Activated CD4-positive, alpha-beta T cell treated with anti-CD3 and anti-CD28 coated beads, Interleukin-2, amount 50 U/mL, for 24 hours (primary cell): ENCODE results near the gene INSYN2B.

Experiments used
- DNase-seq, 2 donors: peaks; one replicate each; pipeline ENCODE4 v3.0.0-alpha.2; 2020; ENCODE audit warnings: low read depth in 1 of 2, low spot score in 1 of 2

Gene INSYN2B

DNA sequence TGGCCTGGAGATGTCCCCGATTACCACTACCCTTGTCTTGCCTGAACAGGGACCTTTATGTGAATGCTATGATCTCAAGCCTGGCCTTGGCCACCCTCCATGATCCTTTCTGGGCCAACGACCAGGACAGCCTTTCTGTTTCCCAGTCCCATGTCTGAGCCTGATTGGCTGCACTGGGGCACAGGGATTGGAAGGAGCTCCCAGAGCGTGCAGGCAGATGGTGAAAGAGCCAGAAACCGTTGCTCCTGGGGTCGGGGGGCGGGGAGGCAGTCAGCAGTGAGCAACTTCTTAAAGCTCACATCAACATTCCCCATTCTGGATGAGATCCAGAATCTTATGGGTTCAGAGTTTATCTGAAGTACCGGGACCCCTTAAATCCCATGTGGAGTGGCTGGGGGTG lies 84.4 kb downstream of the INSYN2B start:
- DNase-seq = no peak

DNA sequence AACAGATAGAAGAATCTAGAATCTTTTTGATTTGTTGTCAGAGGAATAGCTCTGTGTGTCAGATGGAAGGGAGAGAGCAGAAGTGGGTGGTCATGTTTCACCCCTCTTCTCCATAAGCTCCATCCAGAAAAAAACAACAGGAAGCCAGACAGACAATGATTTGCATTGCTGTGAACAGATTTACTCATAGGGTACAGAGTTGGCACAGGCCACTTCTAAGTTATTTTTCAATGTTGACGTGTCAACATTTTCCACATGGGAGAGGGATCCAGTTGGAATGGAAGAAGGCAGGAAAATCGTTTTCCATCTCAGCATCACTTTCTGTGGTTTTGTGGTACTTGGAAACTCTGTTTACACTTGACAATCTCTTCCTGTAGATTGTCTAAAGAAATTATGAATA lies 86.7 kb downstream of the INSYN2B start:
- DNase-seq = no peak

DNA sequence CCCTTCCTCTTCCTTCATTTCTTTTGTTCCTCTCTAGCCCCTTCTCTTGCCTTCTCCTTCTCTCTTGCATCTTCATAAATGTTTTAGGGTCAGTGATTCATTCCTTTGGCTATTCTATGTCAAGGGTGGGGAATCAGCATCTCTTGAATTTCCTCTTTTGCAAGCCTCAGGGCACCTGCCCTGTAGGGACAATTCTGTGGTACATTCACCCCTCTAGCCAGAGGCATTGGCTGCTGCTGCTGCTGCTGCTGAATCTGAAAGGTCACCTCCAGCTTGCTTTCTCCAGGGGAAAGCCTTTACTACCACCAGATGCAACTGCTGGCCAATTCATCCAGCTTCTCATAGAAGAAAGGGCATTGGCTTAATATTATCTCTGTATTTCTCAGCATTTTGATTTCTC lies 87.3 kb downstream of the INSYN2B start:
- DNase-seq = no peak

DNA sequence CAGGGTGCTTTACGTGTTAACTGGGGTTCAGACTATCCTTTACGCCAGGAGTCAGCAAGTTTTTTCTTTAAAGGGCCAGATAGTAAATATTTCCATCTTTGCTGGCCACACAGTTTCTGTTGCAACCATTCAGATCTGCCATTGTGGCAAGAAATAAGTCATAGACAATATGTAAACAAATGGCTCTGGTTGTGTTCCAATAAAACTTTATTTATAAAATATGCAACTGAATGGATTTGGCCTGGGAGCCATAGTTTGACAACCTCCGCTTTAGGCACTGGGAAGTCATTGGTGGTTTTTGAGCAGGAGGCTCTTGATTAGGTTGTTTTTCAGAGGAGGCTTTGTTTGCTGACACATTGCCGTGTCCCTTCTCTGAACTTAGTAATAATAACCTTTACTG lies 90.7 kb downstream of the INSYN2B start:
- DNase-seq = no peak

DNA sequence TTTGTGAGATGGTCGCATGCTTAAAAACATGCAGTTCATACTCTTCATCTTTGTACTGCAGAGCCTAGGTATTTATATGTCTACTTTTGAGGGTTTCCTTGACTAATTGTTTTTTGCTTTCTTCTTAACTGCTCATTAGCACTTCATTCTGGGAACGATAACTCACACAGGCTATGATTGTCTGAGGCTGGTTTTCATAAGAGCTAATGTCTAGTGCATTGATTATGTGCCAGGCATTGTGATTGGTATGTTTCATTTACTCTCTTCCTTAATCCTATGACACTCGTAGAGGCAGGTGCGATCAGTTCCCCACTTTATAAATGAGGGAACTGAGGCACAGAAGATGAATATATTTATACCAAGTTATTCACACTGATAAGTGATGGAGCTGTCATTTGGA lies 93.6 kb downstream of the INSYN2B start:
- DNase-seq = no peak

DNA sequence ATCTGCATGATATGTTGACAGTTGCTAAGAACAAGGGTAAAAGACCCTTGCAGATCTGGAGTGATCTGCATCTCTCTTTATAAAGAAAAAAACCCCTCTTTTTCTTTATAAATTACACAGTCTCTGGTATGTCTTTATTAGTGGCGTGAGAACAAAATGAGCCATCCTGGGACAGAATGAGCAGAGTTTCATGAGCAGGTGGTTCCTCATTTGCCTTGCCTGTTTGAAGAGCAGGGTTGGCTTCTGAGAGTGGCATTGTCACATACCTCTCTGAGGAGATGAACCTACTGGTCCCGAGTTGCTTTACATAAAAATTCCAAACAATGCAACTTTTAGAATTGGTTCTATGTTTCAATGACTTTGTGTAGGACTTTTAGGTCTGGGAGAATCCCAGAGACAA lies 94.3 kb downstream of the INSYN2B start:
- DNase-seq = no peak

DNA sequence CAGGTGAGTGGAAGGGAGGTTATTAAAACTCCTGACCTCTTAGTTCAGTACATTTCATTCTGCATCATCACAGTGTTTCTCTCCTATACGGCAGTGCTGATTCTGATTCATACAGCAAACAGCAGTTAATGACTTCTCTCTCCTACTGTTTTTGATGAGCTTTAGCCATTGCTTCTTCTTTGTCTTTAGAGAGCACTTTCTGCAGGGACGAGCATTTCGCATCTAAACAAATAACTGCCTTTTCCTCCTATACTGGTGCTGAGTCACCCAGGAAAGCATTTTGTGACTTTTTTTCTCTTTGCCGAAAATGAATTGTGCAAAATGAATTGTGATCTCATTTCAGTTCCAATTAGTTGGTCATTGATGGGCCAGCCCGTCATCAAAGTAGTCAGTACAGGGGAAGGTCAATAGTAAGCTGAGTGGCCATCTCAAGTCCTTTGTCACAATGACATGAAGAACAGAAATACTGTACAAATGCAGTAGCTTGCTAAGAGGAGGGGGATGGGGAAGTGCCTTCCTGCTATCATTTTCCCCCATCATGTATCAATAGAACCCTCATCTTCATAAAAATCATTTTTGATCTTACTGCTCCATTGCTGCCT lies 98.5 kb downstream of the INSYN2B start:
- no peak for DNase-seq

DNA sequence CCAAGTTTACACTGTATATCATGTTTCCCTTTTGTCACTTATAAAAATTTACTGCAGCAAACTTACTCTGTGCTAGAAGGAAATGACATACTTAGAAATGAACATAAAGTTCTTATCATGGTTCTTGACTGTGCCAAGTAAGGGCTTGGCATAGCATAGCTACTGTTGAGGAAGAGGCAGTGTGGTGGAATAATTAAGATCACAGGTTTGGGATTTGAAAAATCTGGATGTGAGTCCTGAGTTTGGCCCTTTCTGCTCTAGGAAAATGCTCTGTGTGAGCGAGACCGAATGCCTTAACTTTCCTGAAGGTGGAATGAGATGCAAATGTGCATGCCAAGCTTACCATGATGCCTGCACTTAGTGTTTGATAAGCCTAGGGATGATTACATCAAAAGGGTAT lies 99.5 kb downstream of the INSYN2B start:
- no peak for DNase-seq

DNA sequence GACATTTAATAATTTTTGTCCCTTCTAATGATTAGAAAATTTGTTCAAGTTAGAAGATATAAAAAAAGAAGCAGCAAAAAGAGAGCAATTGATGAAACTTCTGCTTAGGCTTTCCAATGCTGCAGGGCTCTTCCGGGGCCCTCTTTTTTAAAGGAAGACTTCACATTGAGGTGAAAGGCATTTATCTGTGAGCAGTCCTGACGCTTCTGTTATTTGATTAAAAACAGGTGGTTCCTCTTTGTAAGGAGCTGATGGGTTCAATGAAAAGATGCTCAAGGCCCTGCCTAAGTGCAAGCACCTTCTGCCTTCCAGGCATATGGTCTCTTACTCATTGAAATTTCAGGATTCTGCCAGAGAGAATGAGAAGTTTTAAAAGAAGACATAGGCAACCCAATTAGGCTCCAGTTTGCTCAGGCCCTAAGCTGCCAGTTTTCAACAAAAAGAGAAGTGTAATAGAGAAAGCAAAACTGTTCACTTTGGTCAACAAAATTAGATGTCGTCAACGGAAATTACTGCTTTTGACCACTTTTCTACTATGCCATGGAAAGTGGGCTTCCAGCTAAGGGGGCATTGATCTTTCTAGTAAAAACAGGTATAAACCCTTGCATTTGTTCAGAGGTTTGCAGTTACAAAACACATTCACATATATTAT lies 100.2 kb downstream of the INSYN2B start:
- DNase-seq = no peak

DNA sequence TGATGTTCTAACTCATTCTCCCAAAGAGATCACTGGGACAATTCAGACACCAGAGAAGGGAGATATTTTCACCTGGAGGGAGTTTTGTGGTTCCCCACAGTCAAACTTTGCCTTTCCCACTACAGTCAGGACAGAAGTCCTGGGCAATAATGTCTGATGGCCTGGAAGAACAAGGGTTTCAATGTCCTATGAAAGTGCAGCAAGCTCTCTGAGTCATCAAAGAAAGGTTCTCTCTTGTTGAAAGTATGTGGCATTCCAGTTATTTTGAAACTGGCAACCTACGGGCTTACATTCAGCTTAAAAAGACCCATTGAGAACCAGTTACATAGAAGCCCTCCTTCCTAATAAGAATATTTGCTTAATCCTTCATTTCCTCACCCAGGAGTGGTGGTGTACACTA lies 103.9 kb downstream of the INSYN2B start:
- no peak for DNase-seq

DNA sequence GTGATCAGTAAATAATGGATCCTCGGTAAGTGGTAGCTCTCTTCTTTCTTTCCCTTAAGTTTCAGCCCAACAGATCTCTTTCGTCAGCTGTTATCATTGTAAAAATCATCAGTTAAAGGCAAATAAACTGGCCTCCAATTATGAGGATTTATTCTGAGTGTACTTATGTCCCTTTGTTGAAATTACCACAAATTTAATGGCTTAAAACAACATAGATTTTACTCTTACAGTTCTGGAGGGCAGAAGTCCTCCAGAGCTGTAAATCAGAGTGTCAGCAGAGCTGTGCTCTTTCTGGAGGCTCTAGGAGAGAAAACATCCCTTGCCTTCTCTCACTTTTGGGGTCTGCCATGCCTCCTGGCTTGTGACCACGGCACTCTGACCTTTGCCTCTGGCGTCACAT lies 104.6 kb downstream of the INSYN2B start:
- no peak for DNase-seq

DNA sequence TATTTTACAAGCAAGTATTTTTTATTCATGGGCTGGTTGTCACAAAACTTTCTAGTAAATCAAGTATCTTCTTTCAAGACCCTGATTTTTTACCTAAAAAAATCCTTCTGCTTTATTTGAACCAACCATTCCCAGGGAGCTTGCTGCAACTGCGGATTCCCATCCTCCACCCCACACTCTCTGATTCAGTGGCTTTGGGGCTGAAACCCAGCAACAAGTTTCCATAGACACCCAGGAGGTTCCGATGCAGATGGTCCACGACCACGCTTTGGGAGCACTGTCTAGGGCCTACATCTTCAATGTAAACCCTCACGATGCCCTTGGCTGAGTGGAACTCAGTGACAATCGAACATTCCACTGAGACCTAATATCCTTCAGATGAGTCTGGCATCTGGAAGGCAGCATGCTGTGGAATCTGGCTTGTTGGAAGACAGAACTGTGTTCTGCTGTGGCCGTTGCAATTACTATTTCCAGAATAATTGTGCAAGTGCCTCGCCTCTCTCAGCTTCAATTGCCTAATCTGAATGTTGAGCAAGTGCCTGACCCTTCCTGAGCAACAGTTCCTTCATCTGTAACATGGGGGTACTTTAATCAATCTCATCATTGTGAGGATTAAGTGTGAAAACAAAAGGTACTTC lies 105.1 kb downstream of the INSYN2B start:
- no peak for DNase-seq

DNA sequence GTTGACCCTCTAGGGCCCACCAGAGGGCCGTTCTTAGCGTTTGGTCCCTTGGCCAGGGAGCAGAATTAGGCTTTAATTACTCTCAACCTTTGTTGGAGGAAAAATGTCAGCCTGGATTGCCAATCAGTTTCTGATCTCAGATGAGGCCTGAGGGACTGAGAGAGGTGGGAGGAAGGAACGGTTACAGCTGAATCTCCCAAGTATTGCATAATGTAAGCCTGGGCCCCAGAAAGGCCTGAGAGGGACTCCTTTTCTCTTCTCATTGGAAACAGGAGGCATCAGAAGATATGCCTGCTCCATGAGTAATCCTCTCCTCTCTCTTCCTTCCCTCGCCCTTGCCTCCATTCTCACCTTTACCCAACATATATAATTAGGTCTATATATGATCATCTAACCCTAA lies 105.7 kb downstream of the INSYN2B start:
- DNase-seq = no peak

DNA sequence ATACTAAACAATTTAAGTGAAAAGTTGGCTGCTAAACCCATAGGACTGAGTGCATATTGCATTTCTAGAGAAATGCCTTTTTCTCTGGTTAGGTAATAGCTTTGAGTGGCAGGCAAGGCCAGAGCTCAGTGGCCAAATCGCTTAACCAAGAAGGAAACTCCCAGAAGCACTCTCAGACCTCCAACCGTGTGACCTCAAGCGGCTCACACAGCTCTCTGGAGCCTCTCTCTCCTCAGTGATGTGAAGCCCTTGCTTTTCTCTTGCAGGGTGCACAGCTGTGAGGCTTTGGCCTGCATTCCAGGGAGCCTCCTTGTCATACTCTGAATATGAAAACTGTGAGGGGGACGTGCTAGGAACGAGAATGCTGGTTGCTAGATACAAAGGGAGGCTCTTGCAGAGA lies 106.7 kb downstream of the INSYN2B start:
- DNase-seq = no peak

DNA sequence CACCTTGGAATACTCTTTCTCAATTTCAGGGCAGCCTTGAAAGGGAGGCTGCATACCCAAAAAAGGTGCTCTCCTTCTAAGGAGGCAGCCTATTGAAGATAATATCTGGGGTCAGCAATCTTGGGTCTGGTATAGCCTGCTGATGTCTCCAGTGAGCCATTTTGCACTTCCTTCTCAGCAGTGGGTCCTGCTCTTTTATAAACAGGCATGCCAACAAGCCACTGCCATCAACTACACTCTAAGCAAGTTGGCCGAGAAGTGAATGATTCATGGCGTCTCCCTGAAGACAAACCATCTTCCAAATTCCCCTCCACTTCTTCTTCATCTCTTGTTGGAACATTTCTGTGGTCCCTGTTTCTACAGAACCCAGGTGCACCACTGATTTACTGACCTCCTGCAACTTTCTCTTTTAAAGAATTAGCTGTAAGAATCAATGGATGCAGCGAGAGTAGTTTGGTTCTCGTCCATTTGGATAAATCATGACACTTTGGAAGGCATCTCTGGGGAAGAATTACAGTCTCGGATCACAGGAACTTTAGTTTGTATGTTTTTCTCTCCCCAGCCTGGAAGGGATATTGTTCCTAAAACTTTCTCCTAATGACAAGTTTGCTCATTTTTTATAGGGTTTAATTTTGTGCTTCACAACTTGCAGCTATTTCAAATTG lies 108.3 kb downstream of the INSYN2B start:
- no peak for DNase-seq

DNA sequence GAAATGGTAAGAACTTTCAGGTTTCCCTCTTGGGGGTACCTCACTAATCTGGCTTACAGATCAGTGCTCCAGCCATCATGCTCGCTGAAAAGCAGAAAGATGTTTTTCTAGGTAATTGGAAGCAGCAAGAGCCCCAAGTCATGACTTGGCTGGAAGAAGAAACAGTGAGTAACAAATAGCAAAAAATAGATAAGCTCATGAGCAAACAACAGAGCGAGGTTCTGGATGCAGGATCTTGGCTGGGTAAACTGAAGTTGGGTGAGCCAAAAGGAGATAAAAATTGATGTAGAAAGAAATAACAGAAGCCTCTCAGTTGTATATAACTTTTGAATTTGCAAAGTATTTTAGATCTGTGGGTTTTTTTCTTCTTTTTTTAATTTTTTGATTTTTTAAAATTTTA lies 110.1 kb downstream of the INSYN2B start:
- no peak for DNase-seq

DNA sequence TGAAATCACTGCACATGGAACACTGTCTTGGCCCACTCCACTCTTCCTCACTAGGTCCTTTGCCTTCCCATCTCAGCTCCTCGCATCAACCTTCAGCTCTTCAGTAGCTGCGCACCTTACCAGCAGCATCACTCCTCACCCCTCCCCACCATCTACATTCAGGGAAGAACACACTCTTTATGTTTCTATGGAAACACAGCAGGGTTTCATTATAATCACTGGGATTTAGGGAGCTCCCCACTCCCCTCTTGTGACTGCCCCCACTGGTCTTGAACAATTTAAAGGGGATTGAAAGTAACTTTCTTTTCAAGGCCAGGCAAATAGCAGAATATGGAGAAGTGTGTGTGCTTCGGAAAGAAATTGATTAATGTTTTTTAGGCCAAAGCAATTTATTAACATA lies 111.2 kb downstream of the INSYN2B start:
- no peak for DNase-seq

DNA sequence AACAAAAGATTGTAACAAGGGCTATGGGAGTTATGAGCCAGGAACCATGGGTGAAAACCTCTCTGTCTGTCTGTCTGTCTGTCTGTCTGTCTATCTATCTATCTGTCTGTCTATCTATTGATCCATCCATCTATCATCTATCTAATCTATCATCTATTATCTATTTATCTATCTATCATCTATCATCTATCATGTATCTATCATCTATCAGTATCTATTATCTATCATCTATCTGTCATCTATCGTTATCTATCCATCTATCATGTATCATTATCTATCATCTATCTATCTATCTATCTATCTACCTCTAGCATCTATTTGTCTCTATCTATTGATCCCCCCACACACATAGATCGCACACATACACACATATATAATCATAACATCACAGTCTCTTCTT lies 112.9 kb downstream of the INSYN2B start:
- DNase-seq = no peak

DNA sequence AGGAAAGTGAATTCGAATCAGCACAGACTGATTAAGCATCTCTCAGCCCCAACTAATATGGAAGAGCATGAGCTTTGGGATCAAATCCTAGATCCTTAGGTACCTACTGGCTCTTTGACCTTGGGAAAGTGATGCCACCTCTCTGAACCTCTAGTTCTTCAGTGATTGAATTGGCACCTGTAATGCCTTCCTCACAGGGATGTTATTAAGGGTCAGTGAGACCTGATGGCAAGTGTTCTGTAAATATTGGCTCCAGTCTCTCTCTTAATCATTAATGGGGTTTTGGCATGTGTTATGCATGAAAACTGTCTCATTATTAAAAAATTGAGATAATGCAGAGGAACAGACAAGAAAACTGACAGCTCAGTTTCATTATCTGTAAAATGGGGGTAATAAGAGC lies 115.8 kb downstream of the INSYN2B start:
- DNase-seq = no peak

DNA sequence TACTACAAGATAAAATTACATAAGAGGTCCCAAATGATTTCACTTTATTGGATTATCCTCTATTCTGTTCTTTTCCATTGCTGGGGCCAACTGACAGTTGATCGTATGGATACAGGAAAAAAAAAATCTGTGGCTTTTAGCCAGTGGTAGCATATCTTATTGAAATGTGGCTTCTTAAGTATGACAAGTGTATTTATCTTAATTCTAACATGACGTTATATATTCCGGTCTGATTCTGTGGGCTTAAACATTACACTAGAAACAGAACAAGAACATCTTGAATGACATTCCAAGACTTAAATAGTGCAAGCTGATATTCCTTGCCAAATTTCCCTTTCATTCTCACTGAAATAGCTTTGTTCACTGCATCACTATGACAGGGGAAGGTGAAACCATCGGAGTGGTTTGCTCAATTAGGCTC lies 117.9 kb downstream of the INSYN2B start:
- DNase-seq = no peak

DNA sequence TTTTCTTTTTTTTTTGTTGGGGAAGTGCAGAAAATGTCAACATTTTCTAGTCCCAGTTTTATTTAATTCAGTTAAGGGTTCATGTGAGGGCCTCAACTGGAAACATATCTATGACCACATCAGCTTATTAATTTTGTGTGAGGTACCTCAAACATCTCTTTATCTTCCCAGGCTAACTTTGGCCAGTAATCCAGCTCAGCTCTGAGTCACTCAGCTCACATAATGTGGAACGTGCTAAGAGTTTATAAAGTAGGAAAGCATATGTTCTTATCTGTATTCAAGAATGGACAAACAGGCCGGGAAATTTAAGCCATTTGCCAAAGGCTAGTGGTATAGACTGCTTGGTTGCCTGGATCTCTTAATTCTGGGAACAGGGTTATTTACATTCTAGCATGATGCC lies 118.4 kb downstream of the INSYN2B start:
- no peak for DNase-seq

DNA sequence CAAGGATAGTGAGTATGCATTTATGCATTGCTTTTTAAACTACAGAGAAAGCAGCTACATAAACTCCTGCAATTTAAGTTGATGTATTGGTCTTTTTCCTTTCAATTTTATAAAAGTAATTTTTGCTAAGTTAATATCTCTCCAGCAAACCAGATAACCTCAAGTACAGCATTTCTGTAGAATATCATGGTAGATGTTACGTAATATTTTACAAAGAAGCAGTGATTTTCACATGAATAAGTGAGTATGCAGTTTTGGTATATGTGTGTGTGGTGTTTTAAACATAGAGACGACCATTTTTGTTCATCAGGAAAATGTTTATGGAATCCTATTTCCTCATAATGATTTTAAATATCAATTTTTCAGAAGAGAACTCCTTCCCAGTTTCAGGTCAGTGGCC lies 118.9 kb downstream of the INSYN2B start:
- no peak for DNase-seq
